Mucosa of descending colon (tissue), 3 donors: ENCODE results near the gene ZFYVE16. TPM values are rescaled to one million over a fixed set of nuclear protein-coding genes. Genes with fewer than 3 reads are reported as not detected.
"Not testable (repeated sequence)": the region's sequence is repeated elsewhere in the genome, so short reads cannot be mapped to it uniquely, and the experiment has no call there.

Experiments used
- ATAC-seq: fragments of 200-7000 bp; cut with Tn5 transposase; one replicate; pipeline ENCODE4 v1.9.1; 2020; ENCODE audit warnings: mild to moderate bottlenecking, moderate library complexity
- DNase-seq, 3 donors: peaks; one replicate each; pipeline ENCODE4 v3.0.0-alpha.2; 2020
- H3K36me3 ChIP-seq: fragments of 200-600 bp; one replicate; pipeline ENCODE4 v1.8.0; 2021; ENCODE audit warnings: low read depth, mild to moderate bottlenecking
- H3K4me1 ChIP-seq: fragments of 200-600 bp; one replicate; pipeline ENCODE4 v1.8.0; 2021; ENCODE audit warnings: low read depth, mild to moderate bottlenecking
- H3K4me3 ChIP-seq: fragments of 200-600 bp; one replicate; pipeline ENCODE4 v1.8.0; 2021; ENCODE audit warnings: mild to moderate bottlenecking
- H3K9me3 ChIP-seq: fragments of 200-600 bp; one replicate; pipeline ENCODE4 v1.8.0; 2021; ENCODE audit warnings: mild to moderate bottlenecking
- CTCF ChIP-seq: fragments of 200-600 bp; IDR thresholded peaks from one replicate; pipeline ENCODE4 v1.8.0; 2022; ENCODE audit warnings: antibody characterized with exemption, mild to moderate bottlenecking
- intact Hi-C, 2 donors: fragments of 100-400 bp; cut with DNase I in 1 of 2; cut with micrococcal nuclease in 1 of 2; formaldehyde crosslinking; loops; one replicate each; pipeline versions ENCODE4 v1.11.0 to v1.11.1; 2022; cut with DNase I, micrococcal nuclease
- total RNA-seq, 3 donors: library from RNA; stranded (reverse); fragmentation: NEBNext Ultra II Directional in 2 of 3; extraction: Animal tissue kit (Norgen Biotek cat#: 25700) in 2 of 3; gene quantifications; one replicate each; pipeline versions ENCODE4 v1.2.1 to v1.2.4, GENCODE V29; 2021 to 2023
- donor health status: DM: no; HTN: no; CAD: no; lungs with moderate emphysema.
- donor health status: DM: no; HTN: no; CAD: no.
- donor health status: DM: no; HTN: yes; CAD: no.

ZFYVE16 gene
- total RNA-seq, 3 donors from 2014 or later: 32.4 to 56.9 (median 52.2) TPM

DNA sequence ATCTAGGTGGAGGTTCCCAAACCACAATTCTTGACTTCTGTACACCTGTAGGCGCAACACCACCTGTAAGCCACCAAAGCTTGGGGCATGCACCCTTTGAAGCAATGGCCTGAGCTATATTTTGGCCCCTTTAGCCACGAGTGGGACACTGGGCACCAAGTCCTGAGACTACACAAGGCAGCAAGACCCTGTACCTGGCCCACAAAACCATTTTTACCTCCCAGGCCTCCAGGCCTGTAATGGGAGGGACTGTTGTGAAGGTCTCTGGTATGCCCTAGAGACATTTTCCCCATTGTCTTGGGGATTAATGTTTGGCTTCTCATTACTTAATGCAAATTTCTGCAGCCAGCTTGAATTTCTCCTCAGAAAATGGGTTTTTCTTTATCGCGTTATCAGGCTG, 55.4 kb downstream of the ZFYVE16 start:
- Histone ChIP-seq H3K4me1 (no peaks in the 10 kb centered on the region), H3K36me3 (no peaks in the 10 kb centered on the region), H3K9me3 (peaks cover 13% of the 10 kb centered on the region), H3K4me3 (no peak overlapping the region)
- DNase-seq (no peak), ATAC-seq (no peak)
- intact Hi-C loops: no loop called here
- no peak for TF ChIP-seq CTCF

DNA sequence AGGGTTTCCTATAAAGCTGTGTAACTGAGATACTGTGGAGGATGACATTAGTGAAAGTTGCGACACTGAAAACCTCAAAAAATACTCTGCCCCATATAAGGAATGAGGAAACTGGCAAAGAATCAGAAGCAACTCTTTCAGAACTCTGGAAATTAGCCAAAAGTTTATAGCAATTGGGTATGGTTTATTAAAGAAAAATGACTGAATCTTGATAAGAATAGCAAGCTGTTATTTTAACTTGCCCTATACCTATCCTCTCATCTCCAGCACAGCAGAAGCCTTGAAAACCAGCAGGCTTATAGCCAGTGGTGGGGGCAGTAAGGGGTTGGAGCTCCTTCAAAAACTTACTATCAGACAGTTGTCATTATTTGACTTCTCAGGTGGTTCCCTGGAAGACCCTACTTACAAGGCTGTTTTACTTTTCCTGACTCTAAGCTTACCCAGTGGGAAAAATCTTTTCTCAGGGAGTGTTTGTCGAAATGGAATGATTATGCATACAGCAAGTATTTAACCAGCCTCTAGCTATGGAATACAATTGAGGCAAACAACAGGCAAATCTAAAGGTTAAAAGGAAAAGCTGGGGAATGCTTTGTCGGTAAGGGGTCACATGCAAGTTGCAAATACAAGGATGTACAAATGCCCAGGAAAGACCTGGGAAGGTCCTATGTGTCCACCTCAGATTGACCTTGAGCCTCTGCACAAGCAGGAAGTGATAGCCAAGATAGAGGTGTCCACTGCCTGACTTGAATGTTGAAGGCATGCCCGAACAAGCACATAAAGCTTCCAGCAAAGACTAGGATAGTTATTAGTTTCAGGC, 59.0 kb downstream of the ZFYVE16 start:
- TF ChIP-seq CTCF: no peak
- Histone ChIP-seq H3K36me3 (no peaks in the 10 kb centered on the region), H3K9me3 (peaks cover 20% of the 10 kb centered on the region), H3K4me3 (no peak overlapping the region), H3K4me1 (no peaks in the 10 kb centered on the region)
- intact Hi-C loops: no loop called here
- ATAC-seq (no peak), DNase-seq (no peak)

- Histone ChIP-seq H3K4me1 (no peaks in the 10 kb centered on the region), H3K4me3 (no peak overlapping the region), H3K36me3 (no peaks in the 10 kb centered on the region), H3K9me3 (peaks cover 16% of the 10 kb centered on the region)
- DNase-seq (no peak), ATAC-seq (no peak)
- TF ChIP-seq CTCF: no peak
- intact Hi-C loops: no loop called here
These were observed 60.3 kb downstream of the ZFYVE16 start for GRCh38 chr5:80468131-80468530.

DNA sequence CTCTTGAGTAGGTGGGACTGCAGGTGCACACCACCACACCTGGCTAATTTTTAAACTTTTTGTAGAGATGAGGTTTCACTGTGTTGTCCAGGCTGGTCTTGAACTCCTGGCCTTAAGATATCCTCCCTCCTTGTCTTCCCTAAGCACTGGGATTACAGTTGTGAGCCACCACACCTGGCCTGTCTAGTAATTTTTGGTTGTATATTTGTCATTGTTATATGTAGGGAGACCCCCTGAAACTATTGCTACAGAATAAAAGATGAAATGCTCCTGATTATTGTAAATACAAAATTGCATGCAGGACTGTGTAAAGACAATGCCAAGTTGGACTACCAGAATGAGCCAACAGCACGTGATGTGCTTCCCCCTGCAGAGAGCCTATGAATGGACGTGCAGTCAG, 62.8 kb downstream of the ZFYVE16 start:
- H3K9me3 ChIP-seq, DNase-seq, intact Hi-C loops, H3K4me1 ChIP-seq, ATAC-seq, H3K36me3 ChIP-seq, H3K4me3 ChIP-seq: not testable (repeated sequence)

DNA sequence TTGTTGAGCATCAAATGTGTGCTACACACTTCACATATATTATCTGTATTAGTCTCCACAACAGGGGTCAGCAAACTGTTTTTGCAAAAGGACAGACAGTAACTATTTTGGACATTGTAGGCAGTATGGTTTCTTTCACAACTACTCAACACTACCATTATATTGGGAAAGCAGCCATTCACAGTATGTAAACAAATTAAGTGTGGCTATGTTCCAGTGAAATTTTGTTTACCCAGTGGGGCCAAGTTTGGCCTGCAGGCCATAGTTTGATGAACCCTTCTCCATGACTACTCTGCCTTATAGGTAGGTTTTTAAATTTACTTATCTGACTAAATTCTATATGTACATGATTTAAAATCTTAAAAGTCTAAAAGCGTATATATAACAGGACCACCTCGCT, 67.1 kb downstream of the ZFYVE16 start:
- Histone ChIP-seq H3K4me1 (no peaks in the 10 kb centered on the region), H3K4me3 (no peak overlapping the region), H3K36me3 (no peaks in the 10 kb centered on the region), H3K9me3 (peaks cover 7% of the 10 kb centered on the region)
- intact Hi-C loops: no loop called here
- no peak for TF ChIP-seq CTCF
- no peak for DNase-seq
- ATAC-seq: no peak

GRCh38 chr5:80479713-80480112, 71.8 kb downstream of the ZFYVE16 start:
- H3K4me3 ChIP-seq: no peak overlapping the region
- no peak for TF ChIP-seq CTCF
- H3K9me3 ChIP-seq: no peaks in the 10 kb centered on the region
- intact Hi-C loops: loop anchor here (10.0 kb wide), 1 partner anchor 195 kb away; no protein-coding TSS in a partner anchor
- no peaks in the 10 kb centered on the region for H3K4me1 ChIP-seq
- ATAC-seq (no peak), DNase-seq (no peak)
- no peaks in the 10 kb centered on the region for H3K36me3 ChIP-seq
